ENCODE data around the gene EMX2. TPM values are rescaled to one million over a fixed set of nuclear protein-coding genes. Genes with fewer than 3 reads are reported as not detected.

EMX2 gene
- polyA plus RNA-seq, 1 donor from 2014 or later, result 0.12 TPM

DNA sequence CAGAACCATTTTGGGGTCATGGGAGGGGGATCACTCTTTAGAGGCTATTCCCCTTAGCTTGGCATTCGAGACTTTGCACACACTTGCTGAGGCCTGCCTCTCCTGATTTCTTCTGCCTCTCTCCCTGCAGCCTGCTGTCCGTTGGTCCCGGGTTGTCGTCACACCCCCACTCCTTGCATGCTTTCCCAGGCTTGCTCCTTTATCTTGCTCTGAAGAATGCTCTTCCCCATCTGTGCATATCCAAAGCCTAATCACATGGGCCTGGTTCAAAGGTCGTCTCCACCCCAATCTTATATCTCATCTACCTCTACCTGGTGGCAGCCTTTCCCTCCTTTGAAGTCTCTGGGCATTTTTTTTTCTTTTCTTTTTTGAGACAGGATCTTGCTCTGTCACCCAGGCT is 24.3 kb upstream of the EMX2 start:
- H4K20me1 ChIP-seq (ENCODE audit: insufficient read depth), result no peaks in the 10 kb centered on the region
- H3K27me3 ChIP-seq (ENCODE audit: insufficient read depth, low read depth, low read length), result no peaks in the 10 kb centered on the region
- no peaks in the 10 kb centered on the region for H3K36me3 ChIP-seq (ENCODE audit: insufficient read depth, low read length)
- H3K79me2 ChIP-seq (replicated peaks; ENCODE audit: insufficient read depth, low read length), result no peaks in the 10 kb centered on the region
- H3F3A ChIP-seq (ENCODE audit: insufficient read depth, low read length, poor library complexity, severe bottlenecking), result no peaks in the 10 kb centered on the region
- no peak overlapping the region for H2AFZ ChIP-seq (ENCODE audit: low read depth, low read length)
- H3K9me3 ChIP-seq (ENCODE audit: low read length), result no peaks in the 10 kb centered on the region
- H3K4me3 ChIP-seq (ENCODE audit: low read length), result no peak overlapping the region
- TF ChIP-seq TAF1 (IDR thresholded peaks at IDR 0.05; ENCODE audit: low read depth) (no peak), EP300 (conservative IDR thresholded peaks at IDR 0.05; ENCODE audit: poor library complexity, severe bottlenecking) (no peak), EZH2 (IDR thresholded peaks at IDR 0.05; ENCODE audit: borderline replicate concordance, insufficient read depth, low read length, poor library complexity, severe bottlenecking) (no peak), MXI1 (conservative IDR thresholded peaks at IDR 0.05; ENCODE audit: poor library complexity, severe bottlenecking) (no peak), SMC3 (conservative IDR thresholded peaks at IDR 0.05; ENCODE audit: poor library complexity) (no peak), RAD21 (conservative IDR thresholded peaks at IDR 0.05) (no peak), POLR2AphosphoS5 (IDR thresholded peaks at IDR 0.05) (no peak)
- TF ChIP-seq, protein P1, sequence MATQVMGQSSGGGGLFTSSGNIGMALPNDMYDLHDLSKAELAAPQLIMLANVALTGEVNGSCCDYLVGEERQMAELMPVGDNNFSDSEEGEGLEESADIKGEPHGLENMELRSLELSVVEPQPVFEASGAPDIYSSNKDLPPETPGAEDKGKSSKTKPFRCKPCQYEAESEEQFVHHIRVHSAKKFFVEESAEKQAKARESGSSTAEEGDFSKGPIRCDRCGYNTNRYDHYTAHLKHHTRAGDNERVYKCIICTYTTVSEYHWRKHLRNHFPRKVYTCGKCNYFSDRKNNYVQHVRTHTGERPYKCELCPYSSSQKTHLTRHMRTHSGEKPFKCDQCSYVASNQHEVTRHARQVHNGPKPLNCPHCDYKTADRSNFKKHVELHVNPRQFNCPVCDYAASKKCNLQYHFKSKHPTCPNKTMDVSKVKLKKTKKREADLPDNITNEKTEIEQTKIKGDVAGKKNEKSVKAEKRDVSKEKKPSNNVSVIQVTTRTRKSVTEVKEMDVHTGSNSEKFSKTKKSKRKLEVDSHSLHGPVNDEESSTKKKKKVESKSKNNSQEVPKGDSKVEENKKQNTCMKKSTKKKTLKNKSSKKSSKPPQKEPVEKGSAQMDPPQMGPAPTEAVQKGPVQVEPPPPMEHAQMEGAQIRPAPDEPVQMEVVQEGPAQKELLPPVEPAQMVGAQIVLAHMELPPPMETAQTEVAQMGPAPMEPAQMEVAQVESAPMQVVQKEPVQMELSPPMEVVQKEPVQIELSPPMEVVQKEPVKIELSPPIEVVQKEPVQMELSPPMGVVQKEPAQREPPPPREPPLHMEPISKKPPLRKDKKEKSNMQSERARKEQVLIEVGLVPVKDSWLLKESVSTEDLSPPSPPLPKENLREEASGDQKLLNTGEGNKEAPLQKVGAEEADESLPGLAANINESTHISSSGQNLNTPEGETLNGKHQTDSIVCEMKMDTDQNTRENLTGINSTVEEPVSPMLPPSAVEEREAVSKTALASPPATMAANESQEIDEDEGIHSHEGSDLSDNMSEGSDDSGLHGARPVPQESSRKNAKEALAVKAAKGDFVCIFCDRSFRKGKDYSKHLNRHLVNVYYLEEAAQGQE (IDR thresholded peaks at IDR 0.05; ENCODE audit: borderline replicate concordance), result no peak
- TF ChIP-seq, protein P2, sequence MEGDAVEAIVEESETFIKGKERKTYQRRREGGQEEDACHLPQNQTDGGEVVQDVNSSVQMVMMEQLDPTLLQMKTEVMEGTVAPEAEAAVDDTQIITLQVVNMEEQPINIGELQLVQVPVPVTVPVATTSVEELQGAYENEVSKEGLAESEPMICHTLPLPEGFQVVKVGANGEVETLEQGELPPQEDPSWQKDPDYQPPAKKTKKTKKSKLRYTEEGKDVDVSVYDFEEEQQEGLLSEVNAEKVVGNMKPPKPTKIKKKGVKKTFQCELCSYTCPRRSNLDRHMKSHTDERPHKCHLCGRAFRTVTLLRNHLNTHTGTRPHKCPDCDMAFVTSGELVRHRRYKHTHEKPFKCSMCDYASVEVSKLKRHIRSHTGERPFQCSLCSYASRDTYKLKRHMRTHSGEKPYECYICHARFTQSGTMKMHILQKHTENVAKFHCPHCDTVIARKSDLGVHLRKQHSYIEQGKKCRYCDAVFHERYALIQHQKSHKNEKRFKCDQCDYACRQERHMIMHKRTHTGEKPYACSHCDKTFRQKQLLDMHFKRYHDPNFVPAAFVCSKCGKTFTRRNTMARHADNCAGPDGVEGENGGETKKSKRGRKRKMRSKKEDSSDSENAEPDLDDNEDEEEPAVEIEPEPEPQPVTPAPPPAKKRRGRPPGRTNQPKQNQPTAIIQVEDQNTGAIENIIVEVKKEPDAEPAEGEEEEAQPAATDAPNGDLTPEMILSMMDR (IDR thresholded peaks at IDR 0.05; ENCODE audit: poor library complexity, severe bottlenecking), result no peak
- no peak overlapping the region for H3K27ac ChIP-seq (ENCODE audit: low read length)
- H3K4me2 ChIP-seq (ENCODE audit: low read length), result no peak overlapping the region
- H3K9ac ChIP-seq (ENCODE audit: low read length), result no peak overlapping the region
- no peaks in the 10 kb centered on the region for H3K9me2 ChIP-seq (ENCODE audit: insufficient read depth, low read length)

DNA sequence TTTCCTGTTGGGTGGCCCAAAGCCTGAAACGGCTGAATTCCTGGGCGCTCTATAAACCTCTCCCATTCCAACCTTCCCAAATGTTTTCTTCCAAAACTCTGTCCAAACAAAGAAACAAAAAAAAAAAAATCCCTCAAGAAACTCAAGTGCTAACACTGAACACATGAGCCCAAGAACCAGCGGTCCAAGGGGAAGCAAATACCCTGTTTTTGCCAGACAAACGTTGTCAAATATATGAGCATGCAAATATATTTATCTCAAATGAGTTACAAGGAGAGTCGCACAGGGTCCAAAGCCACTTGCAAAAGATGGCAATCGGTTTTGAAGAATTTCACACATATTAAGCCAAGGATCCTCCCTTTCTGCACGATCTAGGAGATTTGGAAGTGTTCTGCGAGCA is 23.3 kb upstream of the EMX2 start:
- Histone ChIP-seq H3K9ac (ENCODE audit: low read length) (no peak overlapping the region), H3K4me2 (ENCODE audit: low read length) (no peak overlapping the region), H3F3A (ENCODE audit: insufficient read depth, low read length, poor library complexity, severe bottlenecking) (no peaks in the 10 kb centered on the region), H2AFZ (ENCODE audit: low read depth, low read length) (no peak overlapping the region), H4K20me1 (ENCODE audit: insufficient read depth) (no peaks in the 10 kb centered on the region), H3K36me3 (ENCODE audit: insufficient read depth, low read length) (no peaks in the 10 kb centered on the region), H3K79me2 (replicated peaks; ENCODE audit: insufficient read depth, low read length) (no peaks in the 10 kb centered on the region), H3K9me3 (ENCODE audit: low read length) (no peaks in the 10 kb centered on the region), H3K27ac (ENCODE audit: low read length) (no peak overlapping the region), H3K9me2 (ENCODE audit: insufficient read depth, low read length) (no peaks in the 10 kb centered on the region), H3K27me3 (ENCODE audit: insufficient read depth, low read depth, low read length) (no peaks in the 10 kb centered on the region), H3K4me3 (ENCODE audit: low read length) (no peak overlapping the region)
- TF ChIP-seq RAD21 (conservative IDR thresholded peaks at IDR 0.05) (no peak), TAF1 (IDR thresholded peaks at IDR 0.05; ENCODE audit: low read depth) (no peak), SMC3 (conservative IDR thresholded peaks at IDR 0.05; ENCODE audit: poor library complexity) (no peak), MXI1 (conservative IDR thresholded peaks at IDR 0.05; ENCODE audit: poor library complexity, severe bottlenecking) (no peak), EZH2 (IDR thresholded peaks at IDR 0.05; ENCODE audit: borderline replicate concordance, insufficient read depth, low read length, poor library complexity, severe bottlenecking) (no peak), EP300 (conservative IDR thresholded peaks at IDR 0.05; ENCODE audit: poor library complexity, severe bottlenecking) (no peak), POLR2AphosphoS5 (IDR thresholded peaks at IDR 0.05) (no peak)
- TF ChIP-seq, protein P2 (IDR thresholded peaks at IDR 0.05; ENCODE audit: poor library complexity, severe bottlenecking), result no peak
- TF ChIP-seq, protein P1 (IDR thresholded peaks at IDR 0.05; ENCODE audit: borderline replicate concordance), result no peak
